Measurements from ENCODE around the gene ERMAP.

The ERMAP gene

GRCh38 chr1:42816585-42817439 lies at the start of gene ERMAP, which contains the start of gene SVBP:
Gene ERMAP (plus strand): TSS chr1:42817122. CDS start chr1:42830449, 13,327 bp downstream.
Gene SVBP (minus strand): TSS chr1:42817397. CDS start chr1:42816544, 853 bp downstream.
- peak; percentile 92 for DNase-seq

- no peak for DNase-seq
These were observed 49.4 kb upstream of the ERMAP start for GRCh38 chr1:42767510-42768000.

- no peak for DNase-seq
These were observed 48.8 kb upstream of the ERMAP start for GRCh38 chr1:42768172-42768571.

- DNase-seq, result no peak
These were observed 47.1 kb upstream of the ERMAP start for GRCh38 chr1:42769811-42770210.

GRCh38 chr1:42773420-42773819 lies 43.5 kb upstream of the ERMAP start:
- DNase-seq, result no peak

GRCh38 chr1:42774928-42775526 lies 41.9 kb upstream of the ERMAP start:
- no peak for DNase-seq

- no peak for DNase-seq
These were observed 40.4 kb upstream of the ERMAP start for GRCh38 chr1:42776502-42776901.

- no peak for DNase-seq
These were observed 39.1 kb upstream of the ERMAP start for GRCh38 chr1:42777852-42778251.

GRCh38 chr1:42779725-42780124 lies 37.2 kb upstream of the ERMAP start:
- DNase-seq, result no peak

GRCh38 chr1:42780176-42780575 lies 36.7 kb upstream of the ERMAP start:
- DNase-seq, result no peak

GRCh38 chr1:42783092-42783491 lies 33.8 kb upstream of the ERMAP start:
- no peak for DNase-seq

GRCh38 chr1:42784547-42784945 lies 32.4 kb upstream of the ERMAP start:
- DNase-seq, result no peak

- peak; percentile 52 for DNase-seq
These were observed 31.8 kb upstream of the ERMAP start, which contains the start of gene TMEM269 for GRCh38 chr1:42784946-42785693. Gene TMEM269 (plus strand): TSS chr1:42784991. CDS start chr1:42789894, 4,903 bp downstream.

- no peak for DNase-seq
These were observed 30.8 kb upstream of the ERMAP start for GRCh38 chr1:42786097-42786496.

- no peak for DNase-seq
These were observed 28.9 kb upstream of the ERMAP start for GRCh38 chr1:42788021-42788420.

GRCh38 chr1:42793824-42794223 lies 23.1 kb upstream of the ERMAP start:
- DNase-seq, result no peak

- DNase-seq, result no peak
These were observed 19.5 kb upstream of the ERMAP start for GRCh38 chr1:42797414-42797813.

- DNase-seq, result no peak
These were observed 18.9 kb upstream of the ERMAP start for GRCh38 chr1:42797979-42798378.

GRCh38 chr1:42801832-42802473 lies 15.0 kb upstream of the ERMAP start:
- no peak for DNase-seq

GRCh38 chr1:42806171-42806570 lies 10.8 kb upstream of the ERMAP start:
- DNase-seq, result no peak

GRCh38 chr1:42806593-42806992 lies 10.3 kb upstream of the ERMAP start:
- no peak for DNase-seq

GRCh38 chr1:42807056-42807668 lies 9.8 kb upstream of the ERMAP start:
- DNase-seq, result no peak

All from stimulated activated CD4-positive, alpha-beta T cell treated with anti-CD3 and anti-CD28 coated beads, Interleukin-1b, Interleukin-23, amount 100 ng/mL, for 48 hours (primary cell).